Stimulated activated CD8-positive, alpha-beta memory T cell treated with anti-CD3 and anti-CD28 coated beads, Interleukin-7, amount 100 ng/mL, for 4 hours (primary cell): Measurements from ENCODE around the gene PRRX2.
"Not testable (repeated sequence)": the region's sequence is repeated elsewhere in the genome, so short reads cannot be mapped to it uniquely, and the experiment has no call there.

Experiments
- DNase-seq, 2 donors: peaks; one replicate each; pipeline ENCODE4 v3.0.0-alpha.2; 2020; ENCODE audit warnings: low read depth in 2 of 2

Gene PRRX2

GRCh38 chr9:129759804-129760502, 94.5 kb downstream of the PRRX2 start:
- no peak for DNase-seq

- not testable (repeated sequence) for DNase-seq
Measured at GRCh38 chr9:129760784-129761183, 95.3 kb downstream of the PRRX2 start.

GRCh38 chr9:129761293-129761900, 96.0 kb downstream of the PRRX2 start:
- no peak for DNase-seq

DNA sequence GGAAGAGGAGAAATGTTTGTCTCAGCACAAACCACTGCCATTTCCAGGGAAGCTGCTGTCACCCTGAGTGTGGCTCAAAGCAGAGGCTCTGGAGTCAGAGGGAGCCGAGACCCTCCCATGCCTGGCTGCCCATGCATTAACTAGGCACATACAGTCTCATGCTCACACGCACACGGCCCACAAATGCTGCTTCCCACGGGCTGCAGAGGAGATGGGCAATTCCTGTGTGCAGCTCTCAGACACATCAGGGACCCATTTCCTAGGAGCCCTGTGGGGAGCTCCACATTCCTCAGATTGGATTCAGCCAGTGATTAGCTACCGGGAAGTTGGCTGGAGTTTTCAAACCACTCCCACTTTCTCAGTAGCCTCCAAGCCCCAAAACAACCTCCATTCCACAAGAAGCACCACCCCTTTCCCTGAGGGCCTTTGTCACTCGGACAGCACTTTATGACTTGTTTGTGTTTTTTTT, 96.5 kb downstream of the PRRX2 start:
- no peak for DNase-seq

DNA sequence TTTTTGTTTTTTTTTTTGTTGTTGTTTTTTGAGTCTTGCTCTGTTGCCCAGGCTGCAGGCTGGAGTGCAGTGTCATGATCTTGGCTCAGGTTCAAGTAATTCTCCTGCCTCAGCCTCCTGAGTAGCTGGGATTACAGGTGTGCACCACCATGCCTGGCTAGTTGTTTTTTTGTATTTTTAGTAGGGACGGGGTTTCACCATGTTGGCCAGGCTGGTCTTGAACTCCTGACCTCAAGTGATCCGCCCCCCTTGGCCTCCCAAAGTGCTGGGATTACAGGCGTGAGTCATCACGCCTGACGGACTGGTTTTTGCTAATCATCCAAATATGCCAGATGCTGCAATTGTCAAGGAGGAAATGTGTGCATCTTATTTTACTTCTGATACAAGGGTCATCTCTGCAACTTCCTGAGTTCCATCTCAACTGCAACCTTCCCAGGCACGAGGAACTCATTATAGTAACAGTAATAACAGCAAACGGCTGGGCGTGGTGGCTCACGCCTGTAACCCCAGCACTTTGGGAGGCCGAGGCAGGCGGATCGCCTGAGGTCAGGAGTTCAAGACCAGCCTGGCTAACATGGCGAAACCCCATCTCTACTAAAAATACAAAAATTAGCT, 97.0 kb downstream of the PRRX2 start:
- DNase-seq: not testable (repeated sequence)

DNA sequence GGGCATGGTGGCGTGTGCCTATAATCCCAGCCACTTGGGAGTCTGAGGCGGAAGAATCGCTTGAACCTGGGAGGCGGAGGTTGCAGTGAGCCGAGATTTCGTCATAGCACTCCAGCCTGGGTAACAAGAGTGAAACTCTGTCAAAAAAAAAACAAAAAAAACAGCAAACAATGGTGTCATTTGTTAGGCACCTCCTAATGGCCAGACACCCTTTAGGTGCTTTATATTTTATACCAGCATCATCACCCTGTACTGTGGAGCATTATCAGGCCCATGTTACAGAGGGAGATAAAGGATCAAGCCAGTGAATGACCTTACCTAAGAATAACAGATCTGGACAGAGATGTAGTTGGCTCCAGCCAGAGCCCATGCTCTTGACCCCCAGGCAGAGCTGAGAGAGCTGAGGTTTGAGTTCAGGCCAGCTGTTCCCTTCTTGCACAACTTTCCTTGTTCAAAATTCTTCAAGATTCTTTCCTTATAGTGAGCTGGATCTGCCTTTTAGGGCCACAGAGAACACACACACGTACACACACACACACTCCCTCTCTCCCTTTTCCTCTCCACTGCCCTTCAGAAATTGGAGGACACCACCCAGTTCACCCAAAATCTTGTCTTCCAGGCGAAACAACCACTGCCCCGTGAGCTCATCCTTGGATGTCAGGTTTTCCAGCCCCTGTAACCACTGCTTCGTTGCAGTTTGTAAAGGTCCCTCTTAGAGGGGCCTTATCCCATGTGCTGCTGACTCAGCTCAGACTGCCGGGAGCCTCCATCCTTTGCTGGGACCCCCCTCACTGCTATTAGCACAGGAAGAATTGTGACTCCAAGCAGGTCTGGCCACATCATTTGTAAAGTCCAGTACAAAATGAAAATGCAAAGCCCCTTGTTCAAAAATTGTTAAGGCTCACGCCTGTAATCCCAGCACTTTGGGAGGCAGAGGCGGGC, 97.8 kb downstream of the PRRX2 start:
- DNase-seq: no peak

GRCh38 chr9:129765764-129766317, 100.4 kb downstream of the PRRX2 start:
- no peak for DNase-seq

- DNase-seq: no peak
Measured at GRCh38 chr9:129768486-129768885, 103.0 kb downstream of the PRRX2 start.

GRCh38 chr9:129769669-129770068, 104.2 kb downstream of the PRRX2 start:
- no peak for DNase-seq

DNA sequence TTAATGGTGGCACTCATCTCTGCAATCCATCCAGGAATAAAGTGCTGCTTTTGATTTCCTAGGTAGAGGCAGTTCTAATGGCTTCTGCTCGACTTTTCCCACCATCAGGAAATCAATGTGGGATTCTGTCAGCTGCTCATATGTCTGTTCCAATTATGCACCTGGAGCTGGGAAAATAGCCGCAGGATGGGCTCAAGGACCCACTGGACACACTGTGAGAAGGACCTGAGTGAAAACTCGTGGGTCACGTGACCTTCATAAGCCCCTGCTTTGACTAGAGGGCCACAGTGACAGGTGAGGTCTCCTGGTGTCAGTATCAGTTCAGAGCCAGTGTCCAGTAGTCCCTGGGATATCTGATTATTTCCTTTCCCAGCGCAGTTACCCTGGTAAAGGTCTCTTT, 105.3 kb downstream of the PRRX2 start:
- no peak for DNase-seq
